Activated naive CD4-positive, alpha-beta T cell treated with anti-CD3 and anti-CD28 coated beads for 36 hours (primary cell): ENCODE data around the gene ACP1. TPM values are rescaled to one million over a fixed set of nuclear protein-coding genes. Genes with fewer than 3 reads are reported as not detected.

Experiments used
- CTCF ChIA-PET: fragments of 350-600 bp; sonication (Branson Sonifier 250); formaldehyde crosslinking; loops from one replicate; lab custom pipeline; 2021; ENCODE audit warnings: antibody characterized with exemption; lab: Charles Lee
- DNase-seq: peaks from one replicate; pipeline ENCODE4 v3.0.0-alpha.2; 2020
- H3K27ac Mint-ChIP-seq: one replicate; pipeline ENCODE4 v1.8.0; 2021; ENCODE audit warnings: mild to moderate bottlenecking, mixed read lengths
- H3K27me3 Mint-ChIP-seq: one replicate; pipeline ENCODE4 v1.8.0; 2021; ENCODE audit warnings: low read depth, mixed read lengths
- H3K36me3 Mint-ChIP-seq: one replicate; pipeline ENCODE4 v1.8.0; 2021; ENCODE audit warnings: low read depth, mixed read lengths
- H3K4me1 Mint-ChIP-seq: one replicate; pipeline ENCODE4 v1.8.0; 2021; ENCODE audit warnings: low read depth, mixed read lengths
- H3K4me3 Mint-ChIP-seq: one replicate; pipeline ENCODE4 v1.8.0; 2021; ENCODE audit warnings: mild to moderate bottlenecking, moderate library complexity, mixed read lengths
- H3K9me3 Mint-ChIP-seq: one replicate; pipeline ENCODE4 v1.8.0; 2021; ENCODE audit warnings: mixed read lengths
- intact Hi-C: fragments of 100-400 bp; cut with micrococcal nuclease; formaldehyde crosslinking; loops from one replicate; pipeline ENCODE4 v1.15.1; 2023
- total RNA-seq, 2 experiments: library from RNA; stranded (reverse); gene quantifications; one replicate each; pipeline ENCODE4 v1.2.3, GENCODE V29; 2021

ACP1 gene
- total RNA-seq, 2 experiments from 2014 or later: 144 to 147 TPM

DNA sequence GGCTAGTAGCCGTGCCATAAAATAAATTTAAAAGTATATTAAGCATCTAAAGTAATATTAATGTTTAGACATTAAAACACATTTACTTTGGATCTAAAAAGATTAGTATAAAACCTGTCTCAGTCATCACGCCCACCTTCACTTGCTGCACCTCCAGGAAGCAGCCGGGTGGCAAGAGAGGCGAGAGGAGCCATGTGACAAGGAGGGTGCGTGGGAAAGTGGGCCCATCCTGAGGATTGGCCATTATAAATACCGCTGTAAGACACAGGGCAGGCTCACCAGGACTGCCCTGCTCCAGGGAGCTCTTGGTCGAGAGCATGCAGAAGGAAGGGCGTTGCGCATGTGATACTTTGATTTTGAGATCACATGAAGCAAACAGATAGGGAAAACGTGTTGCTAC, 57.6 kb downstream of the ACP1 start:
- CTCF ChIA-PET: no interaction called here
- intact Hi-C loops: no loop called here
- H3K4me1 Mint-ChIP-seq: peaks cover 9% of the 10 kb centered on the region
- H3K27me3 Mint-ChIP-seq: peaks cover 15% of the 10 kb centered on the region
- H3K27ac Mint-ChIP-seq: no peak overlapping the region
- peaks cover 9% of the 10 kb centered on the region for H3K9me3 Mint-ChIP-seq
- peaks cover 7% of the 10 kb centered on the region for H3K36me3 Mint-ChIP-seq
- H3K4me3 Mint-ChIP-seq: no peak overlapping the region
- no peak for DNase-seq

DNA sequence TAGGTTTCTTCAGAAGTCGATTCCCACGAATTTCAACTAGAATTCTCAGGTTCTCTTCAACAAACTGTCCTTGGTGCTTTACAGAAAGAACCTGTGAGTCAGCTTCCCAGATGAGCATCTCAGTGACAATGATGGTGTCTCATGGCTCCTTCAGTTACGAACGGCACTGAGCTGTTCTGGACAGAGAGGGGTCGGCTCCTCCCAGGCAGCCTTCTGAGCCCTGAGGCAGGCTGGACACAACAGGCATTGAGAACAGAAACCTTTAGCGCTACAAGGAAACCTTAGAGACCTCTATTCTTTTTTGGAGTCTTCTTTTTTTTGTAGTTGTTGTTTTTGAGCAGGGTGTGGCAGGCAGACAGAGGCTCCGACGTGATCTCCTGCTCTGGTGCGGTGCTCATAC, 58.3 kb downstream of the ACP1 start:
- H3K4me1 Mint-ChIP-seq: peaks cover 5% of the 10 kb centered on the region
- intact Hi-C loops: no loop called here

More for the DNA sequence above, 58.3 kb downstream of the ACP1 start:
- H3K36me3 Mint-ChIP-seq: peaks cover 10% of the 10 kb centered on the region
- peaks cover 16% of the 10 kb centered on the region for H3K27me3 Mint-ChIP-seq
- CTCF ChIA-PET: no interaction called here
- H3K27ac Mint-ChIP-seq: no peak overlapping the region
- peaks cover 14% of the 10 kb centered on the region for H3K9me3 Mint-ChIP-seq
- no peak overlapping the region for H3K4me3 Mint-ChIP-seq
- DNase-seq: no peak

Other genes with a start within 250 kb of the ACP1 start
- under 1 TPM in 1 of 2 experiments, not detected in 1; 0.10 TPM for gene FAM110C, start 218.4 kb upstream of the ACP1 start, total RNA-seq
- 10 to 100 TPM; 17.1 to 17.9 TPM for gene SH3YL1, start 915 bp upstream of the ACP1 start, total RNA-seq
- gene ALKAL2, start 23.1 kb downstream of the ACP1 start, total RNA-seq: not detected